Stimulated activated CD8-positive, alpha-beta memory T cell treated with anti-CD3 and anti-CD28 coated beads, Interleukin-7, amount 100 ng/mL, for 1 hour (primary cell): ENCODE results near the gene SLC25A14.
"Not testable (repeated sequence)": the region's sequence is repeated elsewhere in the genome, so short reads cannot be mapped to it uniquely, and the experiment has no call there.

Source experiments
- DNase-seq, 2 donors: peaks; one replicate each; pipeline ENCODE4 v3.0.0-alpha.2; 2020; ENCODE audit warnings: low read depth in 2 of 2

SLC25A14 gene

GRCh38 chrX:130339408-130340222 is at the start of gene SLC25A14:
Gene SLC25A14, plus strand, starts transcription at chrX:130339919. Its CDS starts 360 bp downstream, at chrX:130340279.
- DNase-seq, result peak; percentile 45 to 53

GRCh38 chrX:130295519-130296296 is 44.0 kb upstream of the SLC25A14 start:
- DNase-seq, result no peak

- DNase-seq, result no peak
Measured at GRCh38 chrX:130296297-130296678, 43.4 kb upstream of the SLC25A14 start.

GRCh38 chrX:130296743-130297142 is 43.0 kb upstream of the SLC25A14 start:
- no peak for DNase-seq

GRCh38 chrX:130299279-130300009 is 40.3 kb upstream of the SLC25A14 start:
- no peak for DNase-seq

- DNase-seq, result no peak
Measured at GRCh38 chrX:130300010-130300282, 39.8 kb upstream of the SLC25A14 start.

GRCh38 chrX:130301405-130301804 is 38.3 kb upstream of the SLC25A14 start:
- DNase-seq, result no peak

GRCh38 chrX:130301977-130302376 is 37.7 kb upstream of the SLC25A14 start:
- DNase-seq, result no peak

- DNase-seq, result no peak
Measured at GRCh38 chrX:130304587-130305368, 34.9 kb upstream of the SLC25A14 start.

GRCh38 chrX:130319886-130320285 is 19.8 kb upstream of the SLC25A14 start:
- not testable (repeated sequence) for DNase-seq

GRCh38 chrX:130321550-130321949 is 18.2 kb upstream of the SLC25A14 start:
- DNase-seq, result no peak

- DNase-seq, result no peak
Measured at GRCh38 chrX:130330146-130330545, 9.6 kb upstream of the SLC25A14 start.

- peak in 1 of 2 donors; percentile 6 for DNase-seq
Measured at GRCh38 chrX:130330706-130331105, 9.0 kb upstream of the SLC25A14 start.

GRCh38 chrX:130336531-130336930 is 3.2 kb upstream of the SLC25A14 start:
- no peak for DNase-seq

- DNase-seq, result not testable (repeated sequence)
Measured at GRCh38 chrX:130338869-130339268, 850 bp upstream of the SLC25A14 start.

GRCh38 chrX:130340271-130340670 is 552 bp downstream of the SLC25A14 start:
- no peak for DNase-seq

- DNase-seq, result no peak
Measured at GRCh38 chrX:130343411-130343810, 3.7 kb downstream of the SLC25A14 start.

GRCh38 chrX:130347321-130347720 is 7.6 kb downstream of the SLC25A14 start:
- no peak for DNase-seq

GRCh38 chrX:130351567-130351966 is 11.8 kb downstream of the SLC25A14 start:
- DNase-seq, result no peak

- not testable (repeated sequence) for DNase-seq
Measured at GRCh38 chrX:130352050-130352449, 12.3 kb downstream of the SLC25A14 start.

- no peak for DNase-seq
Measured at GRCh38 chrX:130376077-130376476, 36.4 kb downstream of the SLC25A14 start.
